Colonic mucosa (tissue), 4 donors: ENCODE results near the gene MLC1. TPM values are rescaled to one million over a fixed set of nuclear protein-coding genes. Genes with fewer than 3 reads are reported as not detected.

ENCODE experiments used
- DNase-seq: peaks from one replicate; pipeline ENCODE4 v3.0.0-alpha.2; 2020
- H3K27ac ChIP-seq: fragments of 200-600 bp; one replicate; pipeline ENCODE4 v1.8.0; 2021
- H3K27me3 ChIP-seq: fragments of 200-600 bp; one replicate; pipeline ENCODE4 v1.8.0; 2021
- H3K36me3 ChIP-seq: fragments of 200-600 bp; one replicate; pipeline ENCODE4 v1.8.0; 2021
- H3K4me1 ChIP-seq: fragments of 200-600 bp; one replicate; pipeline ENCODE4 v1.8.0; 2021; ENCODE audit warnings: mild to moderate bottlenecking
- H3K4me3 ChIP-seq: fragments of 200-600 bp; one replicate; pipeline ENCODE4 v1.8.0; 2021
- H3K9ac ChIP-seq, 2 donors: one replicate each; pipeline ENCODE4 v1.7.0; 2013; ENCODE audit warnings: control low read depth in 2 of 2, low read depth in 2 of 2, low read length in 2 of 2
- H3K9me3 ChIP-seq: fragments of 200-600 bp; one replicate; pipeline ENCODE4 v1.8.0; 2021
- CTCF ChIP-seq: fragments of 200-600 bp; IDR thresholded peaks from one replicate; pipeline ENCODE4 v1.8.0; 2022; ENCODE audit warnings: antibody characterized with exemption, mild to moderate bottlenecking
- intact Hi-C: fragments of 100-400 bp; cut with DNase I; formaldehyde crosslinking; loops from one replicate; pipeline ENCODE4 v1.14.1; 2022
- total RNA-seq, 2 donors: library from RNA; stranded (reverse); fragmentation: NEBNext Ultra II Directional in 1 of 2; extraction: Animal tissue kit (Norgen Biotek cat#: 25700) in 1 of 2; gene quantifications; one replicate each; pipeline ENCODE4 v1.2.1, GENCODE V29; 2021
- donor health status: healthy.
- donor health status: DM: no; HTN: no; CAD: no.
- donor health status: DM: no; HTN: no; CAD: no.

MLC1 gene
- total RNA-seq, 2 donors from 2014 or later = not detected

GRCh38 chr22:50022171-50022819 lies 62.9 kb downstream of the MLC1 start:
- H3K4me1 ChIP-seq = no peaks in the 10 kb centered on the region
- no peak overlapping the region for H3K9ac ChIP-seq
- DNase-seq = no peak
- H3K4me3 ChIP-seq = no peak overlapping the region
- H3K27ac ChIP-seq = no peak overlapping the region
- no peak for TF ChIP-seq CTCF
- intact Hi-C loops = no loop called here
- peaks cover 6% of the 10 kb centered on the region for H3K27me3 ChIP-seq
- no peaks in the 10 kb centered on the region for H3K36me3 ChIP-seq
- no peaks in the 10 kb centered on the region for H3K9me3 ChIP-seq

- intact Hi-C loops = no loop called here
- Histone ChIP-seq H3K9ac (no peak overlapping the region), H3K4me1 (no peaks in the 10 kb centered on the region), H3K27me3 (peaks cover 23% of the 10 kb centered on the region), H3K36me3 (no peaks in the 10 kb centered on the region), H3K27ac (no peak overlapping the region), H3K4me3 (no peak overlapping the region), H3K9me3 (no peaks in the 10 kb centered on the region)
- DNase-seq = no peak
- TF ChIP-seq CTCF = no peak
Observed at GRCh38 chr22:50020606-50021005, 64.6 kb downstream of the MLC1 start.

- no peak overlapping the region for H3K4me3 ChIP-seq
- peaks cover 35% of the 10 kb centered on the region for H3K27me3 ChIP-seq
- no peak for DNase-seq
- H3K9me3 ChIP-seq = no peaks in the 10 kb centered on the region
- intact Hi-C loops = no loop called here
- H3K36me3 ChIP-seq = no peaks in the 10 kb centered on the region
- H3K27ac ChIP-seq = no peak overlapping the region
- no peaks in the 10 kb centered on the region for H3K4me1 ChIP-seq
- TF ChIP-seq CTCF = no peak
- H3K9ac ChIP-seq = no peak overlapping the region
Observed at GRCh38 chr22:50019316-50019715, 65.9 kb downstream of the MLC1 start.

GRCh38 chr22:50018608-50019285 lies 66.5 kb downstream of the MLC1 start:
- no peak overlapping the region for H3K9ac ChIP-seq
- no peak for DNase-seq
- H3K27ac ChIP-seq = no peak overlapping the region
- H3K4me3 ChIP-seq = no peak overlapping the region
- peaks cover 40% of the 10 kb centered on the region for H3K27me3 ChIP-seq
- H3K36me3 ChIP-seq = no peaks in the 10 kb centered on the region
- no peaks in the 10 kb centered on the region for H3K9me3 ChIP-seq
- TF ChIP-seq CTCF = no peak
- intact Hi-C loops = no loop called here
- no peaks in the 10 kb centered on the region for H3K4me1 ChIP-seq

- Histone ChIP-seq H3K9ac (peak overlapping the region in 1 of 2 donors; percentile 24), H3K9me3 (no peaks in the 10 kb centered on the region), H3K27me3 (peaks cover 46% of the 10 kb centered on the region), H3K36me3 (no peaks in the 10 kb centered on the region), H3K27ac (no peak overlapping the region), H3K4me1 (no peaks in the 10 kb centered on the region), H3K4me3 (no peak overlapping the region)
- intact Hi-C loops = no loop called here
- DNase-seq = no peak
- no peak for TF ChIP-seq CTCF
Observed at GRCh38 chr22:50017701-50018224, 67.5 kb downstream of the MLC1 start.
